ENCODE data around the gene ATP6V1C2. TPM values are rescaled to one million over a fixed set of nuclear protein-coding genes. Genes with fewer than 3 reads are reported as not detected.
"Not testable (repeated sequence)": the region's sequence is repeated elsewhere in the genome, so short reads cannot be mapped to it uniquely, and the experiment has no call there.

Gene ATP6V1C2
- total RNA-seq, 4 donors from 2014 or later: 0.63 to 4.0 (median 1.3) TPM

DNA sequence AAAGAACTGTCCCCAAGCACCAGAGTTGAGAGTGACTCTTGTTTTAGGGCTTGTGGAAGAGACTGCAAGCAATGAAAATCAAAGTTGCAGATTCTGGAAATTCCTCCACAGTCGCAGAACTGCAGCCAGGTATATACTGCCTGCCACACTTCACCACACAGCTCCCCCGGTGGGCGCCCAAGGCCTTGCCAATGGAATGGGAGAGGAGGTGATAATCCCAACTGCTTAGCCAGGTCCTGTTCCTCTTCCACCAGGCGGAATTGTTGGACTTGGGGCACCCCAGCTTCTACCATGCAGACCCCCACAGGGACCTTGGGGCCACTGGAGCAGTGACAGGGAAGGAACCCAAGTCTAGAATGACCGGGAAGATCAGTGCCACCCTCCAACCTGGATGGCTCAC lies 96.0 kb downstream of the ATP6V1C2 start:
- TF ChIP-seq, protein P1, sequence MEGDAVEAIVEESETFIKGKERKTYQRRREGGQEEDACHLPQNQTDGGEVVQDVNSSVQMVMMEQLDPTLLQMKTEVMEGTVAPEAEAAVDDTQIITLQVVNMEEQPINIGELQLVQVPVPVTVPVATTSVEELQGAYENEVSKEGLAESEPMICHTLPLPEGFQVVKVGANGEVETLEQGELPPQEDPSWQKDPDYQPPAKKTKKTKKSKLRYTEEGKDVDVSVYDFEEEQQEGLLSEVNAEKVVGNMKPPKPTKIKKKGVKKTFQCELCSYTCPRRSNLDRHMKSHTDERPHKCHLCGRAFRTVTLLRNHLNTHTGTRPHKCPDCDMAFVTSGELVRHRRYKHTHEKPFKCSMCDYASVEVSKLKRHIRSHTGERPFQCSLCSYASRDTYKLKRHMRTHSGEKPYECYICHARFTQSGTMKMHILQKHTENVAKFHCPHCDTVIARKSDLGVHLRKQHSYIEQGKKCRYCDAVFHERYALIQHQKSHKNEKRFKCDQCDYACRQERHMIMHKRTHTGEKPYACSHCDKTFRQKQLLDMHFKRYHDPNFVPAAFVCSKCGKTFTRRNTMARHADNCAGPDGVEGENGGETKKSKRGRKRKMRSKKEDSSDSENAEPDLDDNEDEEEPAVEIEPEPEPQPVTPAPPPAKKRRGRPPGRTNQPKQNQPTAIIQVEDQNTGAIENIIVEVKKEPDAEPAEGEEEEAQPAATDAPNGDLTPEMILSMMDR (IDR thresholded peaks at IDR 0.05): no peak
- ATAC-seq (ENCODE audit: low FRiP score) (no peak), DNase-seq (ENCODE audit: low spot score) (no peak)

DNA sequence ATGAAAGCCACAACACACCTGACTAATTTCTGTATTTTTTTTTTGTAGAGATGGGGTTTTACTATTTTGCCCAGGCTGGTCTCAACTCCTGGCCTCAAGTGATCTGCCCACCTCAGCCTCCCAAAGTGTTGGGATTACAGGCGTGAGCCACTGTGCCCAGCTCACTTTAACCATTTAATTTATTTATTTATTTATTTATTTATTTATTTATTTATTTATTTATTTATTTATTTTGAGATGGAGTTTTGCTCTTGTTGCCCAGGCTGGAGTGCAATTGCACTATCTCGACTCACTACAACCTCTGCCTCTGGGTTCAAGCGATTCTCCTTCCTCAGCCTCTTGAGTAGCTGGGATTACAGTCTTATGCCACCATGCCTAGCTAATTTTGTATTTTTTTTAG lies 96.9 kb downstream of the ATP6V1C2 start:
- not testable (repeated sequence) for DNase-seq (ENCODE audit: low spot score); ATAC-seq (ENCODE audit: low FRiP score)

DNA sequence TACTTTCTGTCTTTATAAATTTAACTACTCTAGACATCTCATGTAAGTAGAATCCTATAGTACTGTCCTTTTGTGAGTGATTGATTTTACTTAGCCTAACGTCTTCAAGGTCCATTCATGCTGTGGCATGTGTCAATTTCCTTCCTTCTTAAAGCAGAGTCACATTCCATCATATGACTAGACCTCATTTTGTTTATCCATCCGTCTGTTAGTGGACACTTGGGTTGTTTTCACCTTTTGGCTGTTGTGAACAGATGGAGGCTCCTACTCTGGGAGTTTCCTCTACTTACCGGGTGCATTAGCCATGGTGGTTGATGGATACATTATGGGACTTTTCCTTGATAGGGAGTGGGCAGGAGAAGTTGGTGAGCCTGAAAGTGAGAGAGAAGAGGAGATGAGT lies 97.6 kb downstream of the ATP6V1C2 start:
- ATAC-seq (ENCODE audit: low FRiP score): no peak
- TF ChIP-seq, protein P1 (IDR thresholded peaks at IDR 0.05): no peak
- DNase-seq (ENCODE audit: low spot score): no peak

DNA sequence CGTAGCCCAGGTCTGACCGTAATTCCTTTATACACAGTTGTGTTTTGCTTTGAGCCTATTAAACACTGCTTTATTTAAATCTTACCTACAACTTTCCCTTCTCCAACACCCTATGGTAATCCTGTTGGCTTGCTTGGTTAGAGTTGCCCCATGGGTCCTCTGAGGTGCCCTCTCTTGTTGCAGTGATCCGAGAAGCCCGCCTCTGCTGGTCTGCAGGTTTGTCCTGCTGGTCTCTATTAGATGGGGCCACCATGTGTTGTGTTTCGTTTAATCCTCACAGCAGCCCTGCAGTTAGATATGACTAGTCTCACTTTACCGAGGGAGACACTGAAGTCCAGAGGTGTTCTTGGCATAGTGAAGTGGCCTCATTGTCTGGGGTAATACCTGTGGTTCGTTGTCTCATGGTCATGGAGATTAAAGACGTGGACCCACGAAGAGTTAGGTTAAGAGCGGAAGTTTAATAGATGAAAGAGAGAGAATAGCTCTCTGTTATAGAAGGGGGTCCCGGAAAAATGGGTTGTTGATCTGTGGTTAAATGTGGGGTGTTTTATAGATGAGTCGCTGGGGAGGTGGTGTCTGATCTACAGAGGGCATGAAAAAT lies 98.4 kb downstream of the ATP6V1C2 start:
- no peak for DNase-seq (ENCODE audit: low spot score)
- TF ChIP-seq, protein P1 (IDR thresholded peaks at IDR 0.05): no peak
- ATAC-seq (ENCODE audit: low FRiP score): no peak

DNA sequence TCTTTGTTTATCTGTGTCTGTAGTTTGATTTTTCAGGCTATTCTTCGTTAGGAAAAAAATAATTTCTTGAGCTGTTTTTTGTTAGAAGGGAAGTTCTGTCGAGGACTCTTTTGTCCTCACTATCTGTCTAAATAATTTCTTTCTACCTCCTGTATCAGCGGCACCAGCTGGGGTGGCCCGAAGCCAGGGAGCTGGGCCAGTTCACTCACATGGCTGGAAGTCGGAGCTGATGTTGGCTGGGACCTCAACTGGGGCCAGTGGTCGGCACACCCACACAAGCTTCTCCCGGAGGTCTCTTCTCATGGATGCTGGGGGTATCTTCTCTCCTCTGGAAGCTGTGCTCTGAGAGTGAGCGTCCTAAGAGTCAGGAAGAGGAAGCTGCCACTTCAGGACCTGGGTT lies 99.1 kb downstream of the ATP6V1C2 start:
- TF ChIP-seq, protein P1 (IDR thresholded peaks at IDR 0.05): no peak
- ATAC-seq (ENCODE audit: low FRiP score) (no peak), DNase-seq (ENCODE audit: low spot score) (no peak)

DNA sequence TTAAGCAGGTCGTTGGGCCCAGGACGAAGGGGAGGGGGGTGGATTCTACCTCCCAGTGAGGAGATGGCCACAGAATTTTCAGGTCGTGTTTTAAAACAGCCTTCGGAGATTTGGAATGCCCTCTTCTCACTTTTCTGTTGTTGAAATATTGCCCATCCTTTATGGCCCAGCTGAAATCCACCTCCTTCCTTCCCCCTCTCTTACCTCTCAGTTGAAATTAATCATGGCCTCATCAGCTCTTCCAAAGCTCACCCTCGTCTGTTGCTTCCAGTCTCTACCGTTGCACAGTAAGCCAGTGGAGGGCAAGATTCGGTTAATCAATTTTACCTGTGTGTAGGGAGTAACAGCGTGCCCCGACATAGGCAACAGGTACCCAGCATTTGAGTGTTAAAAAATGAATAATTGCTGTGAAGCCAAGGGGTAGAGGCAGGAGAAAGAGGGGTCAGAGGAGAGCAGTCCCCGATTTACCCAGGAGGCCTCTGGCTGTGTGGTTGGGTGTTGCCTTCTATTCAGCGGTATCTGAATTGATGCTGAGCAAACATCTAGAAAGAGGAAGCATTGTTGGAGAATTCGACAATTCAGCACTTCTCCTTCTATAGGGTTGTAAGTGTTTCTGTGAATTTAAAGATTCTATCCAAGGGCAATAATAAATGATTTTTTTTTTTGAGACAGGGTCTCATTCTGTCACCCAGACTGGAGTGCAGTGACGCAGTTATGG lies 99.7 kb downstream of the ATP6V1C2 start:
- DNase-seq (ENCODE audit: low spot score) (no peak), ATAC-seq (ENCODE audit: low FRiP score) (no peak)
- TF ChIP-seq, protein P1 (IDR thresholded peaks at IDR 0.05): no peak

DNA sequence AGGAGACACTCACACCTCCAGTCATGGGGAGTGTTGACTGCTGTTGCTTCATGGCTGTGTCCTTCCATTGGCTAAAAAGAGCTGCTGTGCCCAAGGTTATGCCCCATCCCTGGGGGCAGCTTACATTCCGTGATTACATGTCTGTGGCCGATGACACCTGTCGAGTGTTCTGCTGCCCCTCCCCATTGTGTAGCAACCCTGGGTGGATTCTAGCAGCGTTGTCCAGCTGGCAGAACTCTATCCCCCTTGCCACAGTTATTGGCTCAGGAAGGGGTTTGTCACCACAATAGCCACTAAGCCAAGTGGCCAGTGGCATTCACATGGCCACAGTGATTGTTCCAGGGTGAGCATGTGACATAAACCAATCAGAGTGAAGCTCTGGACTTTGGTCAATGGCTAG lies 102.8 kb downstream of the ATP6V1C2 start:
- ATAC-seq (ENCODE audit: low FRiP score) (no peak), DNase-seq (ENCODE audit: low spot score) (no peak)
- TF ChIP-seq, protein P1 (IDR thresholded peaks at IDR 0.05): no peak
